Right lobe of liver (tissue), 4 donors: ENCODE data around the gene BNIP2.

Experiments
- CTCF ChIP-seq, 4 donors: fragments of 200-600 bp in 3 of 4; fragments of 450-650 bp in 1 of 4; IDR thresholded peaks; one replicate each; pipeline versions ENCODE4 v1.5.1 to v1.8.0; 2016 to 2022; ENCODE audit warnings: antibody characterized with exemption in 4 of 4, mild to moderate bottlenecking in 2 of 4
- POLR2A ChIP-seq: fragments of 450-650 bp; IDR thresholded peaks from one replicate; pipeline ENCODE4 v1.6.1; 2017; ENCODE audit warnings: antibody characterized with exemption, mild to moderate bottlenecking
- donor health status: DM: no; HTN: no; CAD: no.
- donor health status: DM: no; HTN: no; CAD: no.
- donor health status: DM: no; HTN: yes; CAD: no.

- no peak for TF ChIP-seq CTCF (IDR thresholded peaks at IDR 0.05)
- no peak for TF ChIP-seq POLR2A
These were observed 2.7 kb downstream of the BNIP2 start for GRCh38 chr15:59686389-59686788.
